SH-SY5Y (cell line): Measurements from ENCODE around the gene TFPT.

Experiments
- GATA2 ChIP-seq: IDR thresholded peaks from 2 replicates; pipeline ENCODE4 v1.6.1; 2011; ENCODE audit warnings: mild to moderate bottlenecking, low read depth, low read length
- GATA3 ChIP-seq: IDR thresholded peaks from 2 replicates; pipeline ENCODE4 v1.6.1; 2011; ENCODE audit warnings: low read depth, mild to moderate bottlenecking, low read length, moderate library complexity

Gene TFPT

DNA sequence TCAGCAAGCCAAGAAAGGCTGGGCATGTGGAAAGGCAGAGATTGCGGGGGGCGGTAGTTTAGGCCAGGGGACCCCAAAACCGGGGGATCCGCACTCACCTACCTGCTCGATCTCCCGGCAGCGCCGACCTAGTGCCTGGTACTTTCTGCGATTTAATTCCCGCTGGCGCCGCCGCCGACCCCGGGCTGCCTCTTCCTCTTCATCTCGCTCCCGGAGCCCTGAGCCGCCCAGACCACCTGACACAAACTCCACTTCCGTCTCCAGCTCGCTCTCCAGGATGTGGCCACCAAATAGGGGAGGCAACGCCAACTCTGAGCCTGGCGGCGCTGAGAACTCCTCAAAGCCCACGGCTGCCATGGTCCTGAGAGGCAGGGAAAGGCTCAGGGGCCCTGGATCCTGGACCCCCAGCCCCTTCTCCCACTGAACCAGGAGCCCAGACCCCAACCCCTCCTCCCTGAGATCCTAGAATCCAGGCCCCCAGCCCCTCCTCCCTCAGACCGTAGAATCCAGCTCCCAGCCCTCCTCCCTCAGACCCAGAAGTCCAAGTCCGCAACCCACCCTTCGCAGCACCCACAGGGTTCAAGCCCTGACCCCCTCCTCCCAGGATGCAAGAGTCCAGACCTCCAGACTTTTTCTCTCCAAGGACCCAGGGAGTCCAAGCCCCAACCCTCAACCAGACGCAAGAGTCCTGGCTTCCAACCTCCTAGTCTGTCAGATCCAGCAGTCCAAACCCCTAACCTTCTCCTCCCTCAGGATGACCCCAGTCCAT lies 933 bp downstream of the TFPT start:
- TF ChIP-seq GATA3, result no peak
- no peak for TF ChIP-seq GATA2

DNA sequence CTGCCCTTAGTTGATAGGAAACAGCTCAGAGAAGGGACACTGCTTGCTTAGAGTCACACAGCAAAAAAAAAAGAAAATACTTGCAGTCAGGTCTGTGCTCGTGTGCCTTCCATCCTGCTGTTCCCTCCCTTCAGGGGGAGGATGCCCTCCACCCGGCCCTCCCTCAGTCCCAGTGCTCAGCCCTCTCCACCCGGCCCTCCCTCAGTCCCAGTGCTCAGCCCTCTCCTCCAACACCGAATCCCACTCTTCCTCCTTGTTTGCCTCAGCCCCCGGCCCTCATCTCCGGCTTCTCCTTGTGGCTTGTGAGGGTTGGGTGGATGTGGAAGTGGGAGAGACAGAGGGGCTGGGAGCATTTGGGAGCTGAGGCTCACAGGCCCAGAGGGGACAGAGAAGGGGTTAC lies 5.8 kb downstream of the TFPT start:
- no peak for TF ChIP-seq GATA3

DNA sequence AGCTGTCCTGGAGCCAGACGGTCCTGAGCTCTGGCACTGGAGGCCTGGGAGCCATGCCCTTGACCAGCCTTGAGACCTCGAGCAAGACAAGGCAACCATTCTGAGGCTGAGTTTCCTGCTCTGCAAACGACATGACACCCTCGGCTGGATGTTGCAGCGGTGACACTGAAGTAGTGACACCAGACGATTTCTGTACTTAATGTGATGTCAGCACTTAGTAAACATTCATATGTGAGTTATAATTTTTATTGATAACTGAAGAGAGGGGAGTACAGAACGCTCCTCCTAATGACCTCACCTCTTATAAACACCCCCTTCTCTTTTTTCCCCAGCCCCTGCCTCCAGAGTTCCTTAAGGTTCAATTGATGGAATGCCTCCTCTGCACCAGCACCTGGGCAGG lies 7.0 kb downstream of the TFPT start:
- TF ChIP-seq GATA2 (no peak), GATA3 (no peak)

- TF ChIP-seq GATA2 (no peak), GATA3 (no peak)
Measured at GRCh38 chr19:54107876-54108490, 7.5 kb downstream of the TFPT start.

- TF ChIP-seq GATA2, result no peak
- TF ChIP-seq GATA3, result no peak
Measured at GRCh38 chr19:54106716-54107115, 8.7 kb downstream of the TFPT start.

DNA sequence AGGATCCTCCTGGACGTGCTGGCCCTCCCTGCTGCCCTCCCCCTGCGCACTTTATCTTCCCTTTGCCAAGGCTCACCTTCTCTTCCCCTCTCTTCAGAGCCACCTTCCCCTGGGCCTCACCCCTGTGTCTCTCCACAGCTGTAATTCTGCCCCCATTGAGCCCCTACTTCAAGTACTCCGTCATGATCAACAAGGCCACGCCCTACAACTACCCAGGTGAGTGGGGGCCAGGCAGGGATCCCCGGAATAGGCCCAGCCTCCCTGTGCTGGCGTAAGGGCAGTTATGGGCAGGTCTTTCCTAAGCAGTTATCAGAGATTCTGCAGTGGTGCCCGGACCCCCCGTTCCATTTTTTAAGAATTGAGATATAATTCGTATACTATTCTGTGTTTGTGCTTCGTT lies 9.7 kb downstream of the TFPT start:
- TF ChIP-seq GATA3 (no peak), GATA2 (no peak)

DNA sequence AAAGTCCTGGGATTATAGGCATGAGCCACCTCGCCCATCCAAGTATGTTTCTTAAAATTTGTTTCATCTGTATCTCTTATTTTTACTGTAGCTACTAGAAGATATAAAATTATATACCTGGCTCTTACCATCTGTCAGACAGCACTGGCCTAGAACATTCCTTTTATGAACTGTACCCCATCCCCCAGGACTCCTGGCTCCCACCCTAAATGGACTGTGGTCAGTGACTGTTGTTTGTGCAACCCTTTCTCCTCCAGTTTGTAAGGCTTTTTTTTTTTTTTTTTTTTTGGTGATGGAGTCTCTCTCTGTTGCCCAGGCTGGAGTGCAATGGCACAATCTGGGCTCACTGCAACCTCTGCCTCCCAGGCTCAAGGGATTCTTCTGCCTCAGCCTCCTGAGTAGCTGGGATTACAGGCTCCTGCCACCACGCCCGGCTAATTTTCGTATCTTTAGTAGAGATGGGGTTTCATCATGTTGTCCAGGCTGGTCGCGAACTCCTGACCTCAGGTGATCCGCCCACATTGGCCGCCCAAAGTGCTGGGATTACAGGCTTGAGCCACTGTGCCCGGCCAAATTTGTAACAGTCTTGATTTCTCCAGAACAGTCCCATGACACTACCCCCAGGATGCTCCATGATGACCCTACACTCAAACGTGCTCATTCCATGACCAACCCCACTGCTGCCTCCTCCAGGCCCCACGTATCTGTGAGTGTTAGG lies 10.3 kb downstream of the TFPT start:
- TF ChIP-seq GATA3, result no peak
- TF ChIP-seq GATA2, result no peak

DNA sequence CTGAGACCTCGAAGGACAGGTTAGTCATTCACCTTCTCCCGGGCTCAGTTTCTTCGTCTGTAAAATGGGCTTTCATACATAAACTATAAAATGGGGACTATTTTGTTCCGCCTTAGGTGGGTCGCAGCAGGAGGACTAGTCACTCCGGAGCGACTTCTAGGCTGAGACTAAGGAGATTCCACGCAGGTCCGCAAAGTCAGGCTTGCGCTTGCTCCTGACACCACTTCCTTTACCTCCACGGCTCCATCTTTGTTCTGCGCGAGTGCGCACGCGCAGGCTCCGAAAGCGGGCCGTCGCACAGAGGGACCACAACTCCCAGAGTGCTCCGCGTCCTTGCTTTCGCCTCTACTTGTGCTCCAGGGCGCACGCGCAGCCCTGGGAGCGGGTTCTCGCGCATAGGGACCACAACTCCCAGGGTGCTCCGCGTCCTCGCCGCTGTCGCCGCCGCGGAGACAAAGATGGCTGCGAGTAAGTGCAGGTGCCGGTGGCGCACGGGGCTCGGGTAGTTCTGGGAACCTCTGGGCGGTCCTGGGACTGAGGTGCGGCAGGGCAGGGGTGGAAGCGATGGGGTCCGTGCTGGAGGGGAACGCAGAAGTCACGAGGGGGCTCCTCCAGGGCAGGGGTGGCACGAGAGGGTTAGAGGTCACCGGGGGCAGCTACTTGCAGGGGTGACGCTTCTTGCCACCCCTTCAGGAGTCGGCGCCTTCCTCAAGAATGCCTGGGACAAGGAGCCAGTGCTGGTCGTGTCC lies 12.9 kb downstream of the TFPT start, which contains the start of gene NDUFA3:
Gene NDUFA3, plus strand, starts transcription at position 435 of the 749 bp plus-strand sequence. Its CDS starts 24 bp downstream, at position 459.
- TF ChIP-seq GATA3 (no peak), GATA2 (no peak)

DNA sequence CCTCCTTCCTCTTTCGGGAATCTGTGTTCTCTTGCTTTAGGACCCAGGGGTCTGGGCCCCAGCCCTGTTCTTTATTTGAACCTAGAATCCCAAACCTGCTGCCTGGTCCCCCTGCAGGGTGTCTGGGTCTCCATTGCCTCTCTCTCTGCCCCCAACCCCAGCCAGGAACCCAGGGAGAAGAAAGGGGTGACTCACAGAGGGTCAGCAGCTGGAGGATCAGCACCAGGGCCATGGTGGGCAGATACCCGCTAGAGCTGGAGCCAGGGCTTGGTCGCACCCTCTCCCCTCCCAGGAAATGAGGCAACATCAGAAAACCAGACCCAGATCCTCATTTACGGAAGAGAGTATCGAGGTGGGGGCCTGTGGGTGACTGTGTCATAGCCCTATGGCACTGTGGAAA lies 14.9 kb downstream of the TFPT start, which contains the start of gene OSCAR:
Gene OSCAR, minus strand, starts transcription at position 243 of the 400 bp plus-strand sequence. Its CDS starts 11 bp downstream, at position 232.
- TF ChIP-seq GATA2 (no peak), GATA3 (no peak)

DNA sequence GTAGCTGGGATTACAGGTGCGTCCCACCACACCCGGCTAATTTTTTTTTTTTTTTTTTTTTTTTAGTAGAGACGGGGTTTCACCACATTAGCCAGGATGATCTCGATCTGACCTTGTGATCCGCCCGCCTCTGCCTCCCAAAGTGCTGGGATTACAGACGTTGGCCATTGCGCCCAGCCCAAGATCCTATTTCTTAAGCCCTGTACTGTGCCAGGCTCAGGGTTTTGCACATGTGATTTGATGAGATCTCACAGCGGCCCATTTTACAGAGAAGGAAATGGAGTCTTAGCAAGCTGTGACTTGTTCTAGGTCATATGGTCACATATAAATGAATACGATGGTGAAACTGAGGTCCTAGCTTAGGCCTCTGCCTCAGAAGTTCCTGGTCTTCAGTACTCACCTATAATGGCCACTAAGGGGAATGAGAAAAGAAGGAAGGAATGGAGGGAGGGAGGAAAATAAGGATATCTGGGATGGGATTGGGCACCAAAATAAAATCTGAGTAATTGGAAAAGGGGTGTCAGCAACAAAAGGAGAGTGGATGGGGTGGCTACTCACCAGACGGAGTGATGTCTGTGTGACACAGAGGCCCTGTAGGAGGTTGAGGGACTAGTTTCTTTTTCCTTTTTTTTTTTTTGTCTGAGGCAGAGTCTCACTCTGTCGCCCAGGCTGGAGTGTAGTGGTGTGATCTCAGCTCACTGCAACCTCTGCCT lies 16.1 kb downstream of the TFPT start:
- TF ChIP-seq GATA3 (no peak), GATA2 (no peak)

GRCh38 chr19:54096617-54097106 lies 18.8 kb downstream of the TFPT start:
- no peak for TF ChIP-seq GATA2
- no peak for TF ChIP-seq GATA3

- TF ChIP-seq GATA3, result no peak
- no peak for TF ChIP-seq GATA2
Measured at GRCh38 chr19:54095136-54095858, 20.2 kb downstream of the TFPT start.
